Glomerular endothelial cell (primary cell): ENCODE results near the gene C8G. TPM values are rescaled to one million over a fixed set of nuclear protein-coding genes. Genes with fewer than 3 reads are reported as not detected.
A peak's percentile ranks its signal among the peaks of the same experiment; 100 is the strongest.

Experiments
- DNase-seq: peaks from one replicate; pipeline ENCODE4 v3.0.0-alpha.2; 2011; ENCODE audit warnings: low read depth, low spot score; ENCODE audit errors: extremely low read depth
- total RNA-seq: library from RNA; depleted of rRNA; stranded (reverse); fragments of >200 nt; gene quantifications from 2 replicates; pipeline ENCODE4 v1.2.3, GENCODE V29; 2015

The C8G gene
- total RNA-seq, 1 donor from 2014 or later = not detected

- no peak for DNase-seq
Observed at GRCh38 chr9:136940526-136941230, 4.4 kb upstream of the C8G start.

- DNase-seq = no peak
Observed at GRCh38 chr9:136941231-136942111, 3.6 kb upstream of the C8G start.

GRCh38 chr9:136942112-136942880, 2.7 kb upstream of the C8G start:
- no peak for DNase-seq

- DNase-seq = no peak
Observed at GRCh38 chr9:136942881-136943230, 2.2 kb upstream of the C8G start.

GRCh38 chr9:136943291-136944211, 1.5 kb upstream of the C8G start:
- no peak for DNase-seq

GRCh38 chr9:136944212-136944518, 878 bp upstream of the C8G start:
- no peak for DNase-seq

GRCh38 chr9:136945333-136946227, 537 bp downstream of the C8G start:
- DNase-seq = no peak

GRCh38 chr9:136946228-136947027, 1.4 kb downstream of the C8G start:
- DNase-seq = no peak

- no peak for DNase-seq
Observed at GRCh38 chr9:136947028-136947891, 2.2 kb downstream of the C8G start.

GRCh38 chr9:136947955-136948510, 3.0 kb downstream of the C8G start:
- DNase-seq = no peak

- DNase-seq = no peak
Observed at GRCh38 chr9:136949239-136949816, 4.3 kb downstream of the C8G start.

GRCh38 chr9:136949817-136950655, 5.0 kb downstream of the C8G start:
- peak; percentile 10 for DNase-seq

- no peak for DNase-seq
Observed at GRCh38 chr9:136950656-136951276, 5.7 kb downstream of the C8G start.

- no peak for DNase-seq
Observed at GRCh38 chr9:136951541-136952320, 6.7 kb downstream of the C8G start, which contains the start of gene LCN12. TSS of gene LCN12 (plus strand) at chr9:136952273. CDS start at chr9:136952328, 55 bp downstream.

- DNase-seq = no peak
Observed at GRCh38 chr9:136952321-136952850, 7.3 kb downstream of the C8G start.
